ENCODE measurements around the gene SEMA6B. TPM values are rescaled to one million over a fixed set of nuclear protein-coding genes. Genes with fewer than 3 reads are reported as not detected.

Gene SEMA6B
- total RNA-seq, 6 experiments from 2014 or later: 0.05 to 0.30 (median 0.21) TPM

- no peak for DNase-seq
- H3K4me3 Mint-ChIP-seq: no peak overlapping the region
- no peak overlapping the region for H3K27ac Mint-ChIP-seq
- no peaks in the 10 kb centered on the region for H3K9me3 Mint-ChIP-seq
- peaks cover 9% of the 10 kb centered on the region for H3K27me3 Mint-ChIP-seq (ENCODE audit: insufficient read depth)
- H3K4me1 Mint-ChIP-seq (ENCODE audit: low read depth): 0 out of 2 replicates have a peak, but pooled peaks cover 6% of the 10 kb centered on the region
- no peak for TF ChIP-seq CTCF (IDR thresholded peaks at IDR 0.05)
- no peaks in the 10 kb centered on the region for H3K36me3 Mint-ChIP-seq (ENCODE audit: low read depth)
These were observed 40.4 kb downstream of the SEMA6B start for GRCh38 chr19:4519172-4519496.

- H3K27me3 Mint-ChIP-seq (ENCODE audit: insufficient read depth): peaks cover 14% of the 10 kb centered on the region
- 0 out of 2 replicates have a peak, but pooled peaks cover 6% of the 10 kb centered on the region for H3K4me1 Mint-ChIP-seq (ENCODE audit: low read depth)
- no peaks in the 10 kb centered on the region for H3K9me3 Mint-ChIP-seq
- DNase-seq: no peak
- H3K27ac Mint-ChIP-seq: no peak within 1 kb of the TSS
- H3K4me3 Mint-ChIP-seq: no peak within 1 kb of the TSS
- no peak for TF ChIP-seq CTCF (IDR thresholded peaks at IDR 0.05)
- H3K36me3 Mint-ChIP-seq (ENCODE audit: low read depth): no peaks in the 10 kb centered on the region
These were observed 40.9 kb downstream of the SEMA6B start, which contains the start of gene PLIN4 for GRCh38 chr19:4518345-4519171. Gene PLIN4, minus strand, starts transcription at chr19:4518486. Its CDS starts 214 bp downstream, at chr19:4518272.

- no peak overlapping the region for H3K27ac Mint-ChIP-seq
- peaks cover 14% of the 10 kb centered on the region for H3K27me3 Mint-ChIP-seq (ENCODE audit: insufficient read depth)
- H3K9me3 Mint-ChIP-seq: no peaks in the 10 kb centered on the region
- DNase-seq: no peak
- no peaks in the 10 kb centered on the region for H3K36me3 Mint-ChIP-seq (ENCODE audit: low read depth)
- TF ChIP-seq CTCF (IDR thresholded peaks at IDR 0.05): no peak
- H3K4me1 Mint-ChIP-seq (ENCODE audit: low read depth): 0 out of 2 replicates have a peak, but pooled peaks cover 6% of the 10 kb centered on the region
- no peak overlapping the region for H3K4me3 Mint-ChIP-seq
These were observed 41.9 kb downstream of the SEMA6B start for GRCh38 chr19:4517451-4518057.

GRCh38 chr19:4516939-4517300 is 42.6 kb downstream of the SEMA6B start:
- H3K27me3 Mint-ChIP-seq (ENCODE audit: insufficient read depth): peaks cover 14% of the 10 kb centered on the region
- no peak for TF ChIP-seq CTCF (IDR thresholded peaks at IDR 0.05)
- H3K27ac Mint-ChIP-seq: no peak overlapping the region
- H3K4me3 Mint-ChIP-seq: no peak overlapping the region
- H3K4me1 Mint-ChIP-seq (ENCODE audit: low read depth): 0 out of 2 replicates have a peak, but pooled peaks cover 6% of the 10 kb centered on the region
- no peaks in the 10 kb centered on the region for H3K9me3 Mint-ChIP-seq
- no peak for DNase-seq
- H3K36me3 Mint-ChIP-seq (ENCODE audit: low read depth): no peaks in the 10 kb centered on the region

- DNase-seq: no peak
- Mint-ChIP-seq H3K9me3 (no peaks in the 10 kb centered on the region), H3K27ac (no peak overlapping the region), H3K4me1 (ENCODE audit: low read depth) (0 out of 2 replicates have a peak, but pooled peaks cover 3% of the 10 kb centered on the region), H3K4me3 (no peak overlapping the region), H3K27me3 (ENCODE audit: insufficient read depth) (peaks cover 9% of the 10 kb centered on the region), H3K36me3 (ENCODE audit: low read depth) (no peaks in the 10 kb centered on the region)
- no peak for TF ChIP-seq CTCF (IDR thresholded peaks at IDR 0.05)
These were observed 43.1 kb downstream of the SEMA6B start for GRCh38 chr19:4516199-4516938.

Measured in HFFc6 (cell line).